Measurements from ENCODE around the gene LYZL6. TPM values are rescaled to one million over a fixed set of nuclear protein-coding genes. Genes with fewer than 3 reads are reported as not detected.

LYZL6 gene
- total and polyA plus RNA-seq, 4 donors = not detected

DNA sequence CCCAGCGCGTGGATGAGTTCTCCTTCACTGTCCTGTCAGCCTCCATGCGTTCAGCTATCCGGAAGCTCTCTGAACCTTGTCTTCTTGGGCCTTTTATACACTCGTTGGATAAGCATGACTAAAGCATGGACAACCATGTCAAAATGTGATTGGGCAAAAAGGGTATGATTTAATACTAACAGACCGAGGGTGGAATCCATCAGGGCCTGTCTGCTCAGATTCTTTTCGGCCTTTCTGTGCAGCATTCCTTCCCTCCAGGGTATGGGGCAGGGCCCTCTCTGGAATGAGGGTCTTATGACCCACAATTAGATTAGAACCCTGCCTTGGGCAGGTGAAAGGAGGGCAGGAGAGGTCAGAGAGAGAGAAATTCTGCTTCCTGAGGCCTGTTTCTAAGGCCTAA, 49.3 kb downstream of the LYZL6 start:
- Histone ChIP-seq H3K9ac (ENCODE audit: insufficient read depth in 1 of 2, low read length in 2 of 2) (no peak overlapping the region), H3K4me3 (no peak overlapping the region), H3K36me3 (ENCODE audit: control insufficient read depth in 4 of 4, insufficient read depth in 4 of 4, low read length in 4 of 4) (no peaks in the 10 kb centered on the region), H3K4me1 (ENCODE audit: control insufficient read depth in 5 of 5, insufficient read depth in 5 of 5, low read length in 5 of 5) (peaks cover 0 to 11% (median 4%) of the 10 kb centered on the region in 5 donors), H3K9me3 (ENCODE audit: control insufficient read depth in 4 of 4, insufficient read depth in 3 of 4, low read length in 3 of 4) (no peaks in the 10 kb centered on the region), H3K27ac (ENCODE audit: low read depth in 1 of 2, low read length in 1 of 2) (no peak overlapping the region), H3K27me3 (ENCODE audit: control insufficient read depth in 3 of 3, insufficient read depth in 3 of 3, low read length in 2 of 3) (no peaks in the 10 kb centered on the region)
- WGBS, 2 donors = 95 to 96% methylated on average over 7 of the region's 7 CpGs
- TF ChIP-seq, protein P1, sequence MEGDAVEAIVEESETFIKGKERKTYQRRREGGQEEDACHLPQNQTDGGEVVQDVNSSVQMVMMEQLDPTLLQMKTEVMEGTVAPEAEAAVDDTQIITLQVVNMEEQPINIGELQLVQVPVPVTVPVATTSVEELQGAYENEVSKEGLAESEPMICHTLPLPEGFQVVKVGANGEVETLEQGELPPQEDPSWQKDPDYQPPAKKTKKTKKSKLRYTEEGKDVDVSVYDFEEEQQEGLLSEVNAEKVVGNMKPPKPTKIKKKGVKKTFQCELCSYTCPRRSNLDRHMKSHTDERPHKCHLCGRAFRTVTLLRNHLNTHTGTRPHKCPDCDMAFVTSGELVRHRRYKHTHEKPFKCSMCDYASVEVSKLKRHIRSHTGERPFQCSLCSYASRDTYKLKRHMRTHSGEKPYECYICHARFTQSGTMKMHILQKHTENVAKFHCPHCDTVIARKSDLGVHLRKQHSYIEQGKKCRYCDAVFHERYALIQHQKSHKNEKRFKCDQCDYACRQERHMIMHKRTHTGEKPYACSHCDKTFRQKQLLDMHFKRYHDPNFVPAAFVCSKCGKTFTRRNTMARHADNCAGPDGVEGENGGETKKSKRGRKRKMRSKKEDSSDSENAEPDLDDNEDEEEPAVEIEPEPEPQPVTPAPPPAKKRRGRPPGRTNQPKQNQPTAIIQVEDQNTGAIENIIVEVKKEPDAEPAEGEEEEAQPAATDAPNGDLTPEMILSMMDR (IDR thresholded peaks at IDR 0.05; ENCODE audit: control extremely low read depth, extremely low read depth) = no peak
- DNase-seq (no peak), ATAC-seq (ENCODE audit: insufficient read depth, low FRiP score) (no peak)

DNA sequence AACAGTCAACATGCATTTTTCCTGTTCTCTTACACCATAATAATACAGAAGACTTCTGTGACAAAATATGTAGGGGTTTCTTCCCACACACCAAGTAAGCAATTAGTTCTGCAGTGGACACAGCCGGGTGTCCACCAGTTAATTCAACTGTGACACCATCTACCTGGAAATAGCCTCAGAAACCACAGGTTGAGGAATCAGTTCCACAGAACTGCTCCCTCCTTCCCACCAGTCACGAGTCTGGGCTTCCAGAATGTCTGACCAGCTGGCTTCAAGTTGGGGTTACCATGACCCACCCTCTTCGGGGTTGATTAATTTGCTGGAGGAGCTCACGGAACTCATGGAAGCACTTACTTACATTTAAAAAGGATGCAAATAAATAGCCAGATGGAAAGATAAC, 49.8 kb downstream of the LYZL6 start:
- Histone ChIP-seq H3K36me3 (ENCODE audit: control insufficient read depth in 4 of 4, insufficient read depth in 4 of 4, low read length in 4 of 4) (no peaks in the 10 kb centered on the region), H3K9ac (ENCODE audit: insufficient read depth in 1 of 2, low read length in 2 of 2) (no peak overlapping the region), H3K27me3 (ENCODE audit: control insufficient read depth in 3 of 3, insufficient read depth in 3 of 3, low read length in 2 of 3) (no peaks in the 10 kb centered on the region), H3K4me3 (no peak overlapping the region), H3K4me1 (ENCODE audit: control insufficient read depth in 5 of 5, insufficient read depth in 5 of 5, low read length in 5 of 5) (peaks cover 0 to 11% (median 4%) of the 10 kb centered on the region in 5 donors), H3K9me3 (ENCODE audit: control insufficient read depth in 4 of 4, insufficient read depth in 3 of 4, low read length in 3 of 4) (no peaks in the 10 kb centered on the region), H3K27ac (ENCODE audit: low read depth in 1 of 2, low read length in 1 of 2) (no peak overlapping the region)
- ATAC-seq (ENCODE audit: insufficient read depth, low FRiP score) = no peak
- DNase-seq = no peak
- 94 to 95% methylated on average over 4 of the region's 4 CpGs for WGBS, 2 donors
- TF ChIP-seq, protein P1 (IDR thresholded peaks at IDR 0.05; ENCODE audit: control extremely low read depth, extremely low read depth) = no peak

DNA sequence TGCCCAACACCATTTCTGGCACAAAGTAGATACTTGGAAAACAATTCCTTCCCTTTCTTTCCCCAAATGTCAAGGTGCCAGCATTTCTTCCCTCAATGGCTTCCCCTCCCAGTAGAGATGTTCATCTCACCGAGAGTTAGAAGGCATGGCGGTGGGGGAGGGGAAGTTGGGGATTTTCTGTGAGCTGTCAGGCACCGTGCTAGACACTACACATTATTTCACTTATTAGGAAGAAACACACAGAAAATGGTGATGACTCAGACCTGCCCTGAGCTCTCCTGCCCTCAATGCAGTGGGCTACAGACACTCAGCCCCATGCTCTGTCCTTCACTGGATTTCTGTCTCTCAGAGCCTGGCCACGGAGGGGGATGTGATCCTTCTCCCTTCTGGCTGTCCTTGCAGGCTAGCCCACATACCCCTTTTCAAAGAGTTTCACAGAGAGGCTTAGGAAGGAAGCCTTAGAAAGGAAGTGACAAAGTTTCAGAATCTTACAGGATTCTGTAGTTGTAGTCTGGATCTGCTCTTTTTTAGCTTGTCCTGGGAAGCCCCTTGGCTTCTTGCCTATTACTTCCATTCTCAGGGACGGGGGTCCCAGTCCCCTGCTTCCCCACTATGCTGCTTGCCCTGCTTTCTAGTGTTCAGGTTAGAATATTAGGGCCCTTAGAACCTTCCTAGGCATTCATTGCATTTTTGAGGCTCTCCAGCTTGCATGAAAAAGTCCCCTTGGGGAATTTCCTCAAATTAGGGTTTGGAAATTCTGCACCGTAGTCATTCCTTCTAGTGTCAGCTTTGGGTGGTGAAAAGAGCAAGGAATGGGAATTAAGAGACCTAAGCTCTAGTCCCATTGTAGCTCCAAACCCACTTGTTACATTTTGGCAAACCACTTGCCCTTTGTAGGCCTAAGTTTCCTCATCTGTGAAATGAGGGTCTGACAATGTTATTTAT, 51.1 kb downstream of the LYZL6 start:
- WGBS, 2 donors = 42 to 54% methylated on average over 6 of the region's 6 CpGs
- no peak for ATAC-seq (ENCODE audit: insufficient read depth, low FRiP score)
- DNase-seq = no peak

More for the DNA sequence above, 51.1 kb downstream of the LYZL6 start:
- Histone ChIP-seq H3K4me3 (no peak overlapping the region), H3K27ac (ENCODE audit: low read depth in 1 of 2, low read length in 1 of 2) (no peak overlapping the region), H3K36me3 (ENCODE audit: control insufficient read depth in 4 of 4, insufficient read depth in 4 of 4, low read length in 4 of 4) (no peaks in the 10 kb centered on the region), H3K9ac (ENCODE audit: insufficient read depth in 1 of 2, low read length in 2 of 2) (no peak overlapping the region), H3K4me1 (ENCODE audit: control insufficient read depth in 5 of 5, insufficient read depth in 5 of 5, low read length in 5 of 5) (peaks cover 0 to 11% (median 4%) of the 10 kb centered on the region in 5 donors), H3K9me3 (ENCODE audit: control insufficient read depth in 4 of 4, insufficient read depth in 3 of 4, low read length in 3 of 4) (no peaks in the 10 kb centered on the region), H3K27me3 (ENCODE audit: control insufficient read depth in 3 of 3, insufficient read depth in 3 of 3, low read length in 2 of 3) (no peaks in the 10 kb centered on the region)
- TF ChIP-seq, protein P1 (IDR thresholded peaks at IDR 0.05; ENCODE audit: control extremely low read depth, extremely low read depth) = no peak

Measured in lung (tissue), 12 donors.